ENCODE data around the gene HCK.

GRCh38 chr20:32021091-32021490 is 31.0 kb upstream of the HCK start:
- no peak for TF ChIP-seq POLR2A (IDR thresholded peaks at IDR 0.05)
- TF ChIP-seq, protein P1, sequence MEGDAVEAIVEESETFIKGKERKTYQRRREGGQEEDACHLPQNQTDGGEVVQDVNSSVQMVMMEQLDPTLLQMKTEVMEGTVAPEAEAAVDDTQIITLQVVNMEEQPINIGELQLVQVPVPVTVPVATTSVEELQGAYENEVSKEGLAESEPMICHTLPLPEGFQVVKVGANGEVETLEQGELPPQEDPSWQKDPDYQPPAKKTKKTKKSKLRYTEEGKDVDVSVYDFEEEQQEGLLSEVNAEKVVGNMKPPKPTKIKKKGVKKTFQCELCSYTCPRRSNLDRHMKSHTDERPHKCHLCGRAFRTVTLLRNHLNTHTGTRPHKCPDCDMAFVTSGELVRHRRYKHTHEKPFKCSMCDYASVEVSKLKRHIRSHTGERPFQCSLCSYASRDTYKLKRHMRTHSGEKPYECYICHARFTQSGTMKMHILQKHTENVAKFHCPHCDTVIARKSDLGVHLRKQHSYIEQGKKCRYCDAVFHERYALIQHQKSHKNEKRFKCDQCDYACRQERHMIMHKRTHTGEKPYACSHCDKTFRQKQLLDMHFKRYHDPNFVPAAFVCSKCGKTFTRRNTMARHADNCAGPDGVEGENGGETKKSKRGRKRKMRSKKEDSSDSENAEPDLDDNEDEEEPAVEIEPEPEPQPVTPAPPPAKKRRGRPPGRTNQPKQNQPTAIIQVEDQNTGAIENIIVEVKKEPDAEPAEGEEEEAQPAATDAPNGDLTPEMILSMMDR (IDR thresholded peaks at IDR 0.05), result no peak

Data from esophagus squamous epithelium (tissue), 4 donors.